ENCODE measurements around the gene IDH3B. TPM values are rescaled to one million over a fixed set of nuclear protein-coding genes. Genes with fewer than 3 reads are reported as not detected.

Gene IDH3B
- total and polyA plus RNA-seq, 2 experiments from 2014 or later: 91.1 to 93.8 TPM

DNA sequence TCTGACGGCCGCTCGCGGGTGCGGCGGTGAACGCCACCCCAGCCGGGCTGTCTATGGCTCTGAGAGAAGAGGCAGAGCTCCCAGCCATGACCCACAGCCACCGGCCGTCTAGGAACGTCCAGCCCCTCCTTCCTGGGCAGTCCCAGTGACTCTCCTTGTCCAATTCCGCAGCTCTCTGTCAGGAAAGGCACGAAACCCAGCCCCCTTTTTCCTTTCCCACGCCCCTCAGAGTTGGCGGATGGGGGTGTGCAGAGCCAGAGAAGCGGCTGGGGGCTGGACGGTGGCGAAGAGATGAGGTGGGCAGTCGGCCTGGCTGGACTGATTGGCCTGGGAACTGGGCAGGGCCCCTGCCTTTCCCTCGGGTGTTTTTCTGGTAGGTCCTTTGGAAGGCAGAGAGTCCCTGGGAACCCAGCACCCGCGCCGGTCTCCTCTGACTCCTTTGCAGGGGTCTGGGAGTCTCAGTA lies 30.0 kb upstream of the IDH3B start:
- Histone ChIP-seq H3K79me2 (no peaks in the 10 kb centered on the region), H3K4me1 (ENCODE audit: insufficient read depth) (no peaks in the 10 kb centered on the region), H4K20me1 (ENCODE audit: insufficient read depth, poor library complexity, severe bottlenecking) (no peaks in the 10 kb centered on the region), H2AFZ (peak overlapping the region; percentile 45), H3K4me2 (peak overlapping the region; percentile 81), H3K27ac (no peak overlapping the region), H3K36me3 (replicated peaks; ENCODE audit: insufficient read depth, low read depth) (no peaks in the 10 kb centered on the region), H3K9me2 (replicated peaks; ENCODE audit: insufficient read depth) (no peaks in the 10 kb centered on the region), H3K27me3 (peaks cover 36% of the 10 kb centered on the region), H3K4me3 (no peak overlapping the region), H3K9me3 (ENCODE audit: low read depth) (no peaks in the 10 kb centered on the region)
- 22% methylated on average over 17 of the region's 23 CpGs for WGBS (ENCODE audit: low lambda C conversion rate, missing lambda C conversion rate)
- TF ChIP-seq, protein P1, sequence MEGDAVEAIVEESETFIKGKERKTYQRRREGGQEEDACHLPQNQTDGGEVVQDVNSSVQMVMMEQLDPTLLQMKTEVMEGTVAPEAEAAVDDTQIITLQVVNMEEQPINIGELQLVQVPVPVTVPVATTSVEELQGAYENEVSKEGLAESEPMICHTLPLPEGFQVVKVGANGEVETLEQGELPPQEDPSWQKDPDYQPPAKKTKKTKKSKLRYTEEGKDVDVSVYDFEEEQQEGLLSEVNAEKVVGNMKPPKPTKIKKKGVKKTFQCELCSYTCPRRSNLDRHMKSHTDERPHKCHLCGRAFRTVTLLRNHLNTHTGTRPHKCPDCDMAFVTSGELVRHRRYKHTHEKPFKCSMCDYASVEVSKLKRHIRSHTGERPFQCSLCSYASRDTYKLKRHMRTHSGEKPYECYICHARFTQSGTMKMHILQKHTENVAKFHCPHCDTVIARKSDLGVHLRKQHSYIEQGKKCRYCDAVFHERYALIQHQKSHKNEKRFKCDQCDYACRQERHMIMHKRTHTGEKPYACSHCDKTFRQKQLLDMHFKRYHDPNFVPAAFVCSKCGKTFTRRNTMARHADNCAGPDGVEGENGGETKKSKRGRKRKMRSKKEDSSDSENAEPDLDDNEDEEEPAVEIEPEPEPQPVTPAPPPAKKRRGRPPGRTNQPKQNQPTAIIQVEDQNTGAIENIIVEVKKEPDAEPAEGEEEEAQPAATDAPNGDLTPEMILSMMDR (IDR thresholded peaks at IDR 0.05; ENCODE audit: poor library complexity): no peak
- TF ChIP-seq EZH2 (IDR thresholded peaks at IDR 0.05; ENCODE audit: borderline replicate concordance) (no peak), EZH2phosphoT487 (IDR thresholded peaks at IDR 0.05; ENCODE audit: low read depth, severe bottlenecking, unreplicated experiment) (no peak)
- DNase-seq (ENCODE audit: low spot score): no peak

DNA sequence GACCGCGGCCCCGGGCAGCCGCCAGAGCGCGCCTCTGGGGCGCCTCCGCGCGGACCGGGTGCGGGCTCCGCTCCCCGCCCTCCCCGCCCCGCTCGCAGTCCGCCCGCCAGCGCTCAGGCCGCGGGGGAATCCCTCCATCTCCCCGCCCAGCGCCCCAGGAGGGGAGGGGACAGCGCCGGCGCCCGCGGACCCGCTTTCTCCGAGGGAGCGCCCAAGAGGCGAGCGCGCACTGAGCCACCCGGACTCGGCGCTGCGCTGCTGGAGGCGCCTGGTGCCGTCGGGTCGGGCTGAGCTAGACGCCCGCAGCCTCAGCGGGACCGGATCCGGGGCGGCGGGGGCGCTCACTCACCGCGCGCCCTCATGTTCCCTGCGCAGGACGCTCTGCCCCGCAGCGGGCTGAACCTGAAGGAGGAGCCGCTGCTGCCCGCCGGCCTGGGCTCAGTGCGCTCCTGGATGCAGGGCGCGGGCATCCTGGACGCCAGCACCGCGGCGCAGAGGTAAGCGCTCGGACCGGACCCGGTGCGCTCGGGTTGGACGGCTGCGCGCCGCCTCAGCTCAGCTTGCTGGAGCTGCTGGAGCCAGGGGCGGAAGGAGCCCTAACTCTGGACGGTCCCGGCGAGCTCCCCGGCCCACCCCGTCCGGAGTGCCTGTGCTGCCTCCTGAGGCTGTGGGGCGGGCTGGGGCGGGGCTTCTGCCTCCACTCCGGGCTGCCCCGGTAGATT lies 29.4 kb upstream of the IDH3B start:
- no peak overlapping the region for H3K4me3 ChIP-seq
- peak overlapping the region; percentile 81 for H3K4me2 ChIP-seq
- H2AFZ ChIP-seq: peak overlapping the region; percentile 45
- peaks cover 36% of the 10 kb centered on the region for H3K27me3 ChIP-seq
- peak; percentile 69 for DNase-seq (ENCODE audit: low spot score)
- H3K9me2 ChIP-seq (replicated peaks; ENCODE audit: insufficient read depth): no peaks in the 10 kb centered on the region
- peak; percentile 57 for TF ChIP-seq EZH2 (IDR thresholded peaks at IDR 0.05; ENCODE audit: borderline replicate concordance)
- TF ChIP-seq, protein P1 (IDR thresholded peaks at IDR 0.05; ENCODE audit: poor library complexity): no peak
- no peak for TF ChIP-seq EZH2phosphoT487 (IDR thresholded peaks at IDR 0.05; ENCODE audit: low read depth, severe bottlenecking, unreplicated experiment)
- H3K27ac ChIP-seq: no peak overlapping the region
- no peaks in the 10 kb centered on the region for H3K4me1 ChIP-seq (ENCODE audit: insufficient read depth)
- no peaks in the 10 kb centered on the region for H3K36me3 ChIP-seq (replicated peaks; ENCODE audit: insufficient read depth, low read depth)
- no peaks in the 10 kb centered on the region for H3K79me2 ChIP-seq
- H3K9me3 ChIP-seq (ENCODE audit: low read depth): no peaks in the 10 kb centered on the region
- H4K20me1 ChIP-seq (ENCODE audit: insufficient read depth, poor library complexity, severe bottlenecking): no peaks in the 10 kb centered on the region
- WGBS (ENCODE audit: low lambda C conversion rate, missing lambda C conversion rate): 3% methylated on average over 42 of the region's 89 CpGs

DNA sequence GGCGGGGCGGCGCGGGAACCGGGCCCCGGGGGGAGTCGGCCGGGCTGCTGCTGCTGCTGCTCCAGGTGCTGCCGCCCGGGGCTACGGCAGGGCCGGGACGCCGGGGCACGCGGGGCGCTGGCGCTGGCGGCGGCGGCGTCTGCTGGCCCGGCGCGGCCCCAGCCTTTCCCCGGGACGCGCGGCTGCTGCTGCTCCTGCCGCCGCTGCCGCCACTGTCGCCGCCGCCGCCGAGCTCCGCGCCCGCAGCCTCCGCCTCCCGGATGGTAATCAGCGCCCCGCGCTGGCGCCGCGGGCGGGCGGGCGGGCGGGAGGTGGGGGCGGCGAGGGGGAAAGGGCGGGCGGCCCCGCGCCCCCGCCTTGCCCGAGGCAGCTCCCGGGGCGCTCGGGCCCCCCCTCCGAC lies 28.9 kb upstream of the IDH3B start:
- TF ChIP-seq EZH2 (IDR thresholded peaks at IDR 0.05; ENCODE audit: borderline replicate concordance) (no peak), EZH2phosphoT487 (IDR thresholded peaks at IDR 0.05; ENCODE audit: low read depth, severe bottlenecking, unreplicated experiment) (no peak)
- TF ChIP-seq, protein P1 (IDR thresholded peaks at IDR 0.05; ENCODE audit: poor library complexity): no peak
- no peaks in the 10 kb centered on the region for H3K9me2 ChIP-seq (replicated peaks; ENCODE audit: insufficient read depth)
- H3K36me3 ChIP-seq (replicated peaks; ENCODE audit: insufficient read depth, low read depth): no peaks in the 10 kb centered on the region
- no peak overlapping the region for H3K4me3 ChIP-seq
- H3K4me1 ChIP-seq (ENCODE audit: insufficient read depth): no peaks in the 10 kb centered on the region
- no peak overlapping the region for H3K4me2 ChIP-seq
- WGBS (ENCODE audit: low lambda C conversion rate, missing lambda C conversion rate): no CpG with 5 or more reads among the region's 64 CpGs
- no peak overlapping the region for H3K27ac ChIP-seq
- no peaks in the 10 kb centered on the region for H3K79me2 ChIP-seq
- no peaks in the 10 kb centered on the region for H4K20me1 ChIP-seq (ENCODE audit: insufficient read depth, poor library complexity, severe bottlenecking)
- no peak overlapping the region for H2AFZ ChIP-seq
- no peak for DNase-seq (ENCODE audit: low spot score)
- no peaks in the 10 kb centered on the region for H3K9me3 ChIP-seq (ENCODE audit: low read depth)
- peaks cover 36% of the 10 kb centered on the region for H3K27me3 ChIP-seq

Measured in hepatocyte (in vitro differentiated cells).